ENCODE results near the gene SLC5A11. TPM values are rescaled to one million over a fixed set of nuclear protein-coding genes. Genes with fewer than 3 reads are reported as not detected.
A peak's percentile ranks its signal among the peaks of the same experiment; 100 is the strongest.

The SLC5A11 gene
- total and polyA plus RNA-seq, 8 donors: 0.09 to 0.60 (median 0.14) TPM; not detected in 1

DNA sequence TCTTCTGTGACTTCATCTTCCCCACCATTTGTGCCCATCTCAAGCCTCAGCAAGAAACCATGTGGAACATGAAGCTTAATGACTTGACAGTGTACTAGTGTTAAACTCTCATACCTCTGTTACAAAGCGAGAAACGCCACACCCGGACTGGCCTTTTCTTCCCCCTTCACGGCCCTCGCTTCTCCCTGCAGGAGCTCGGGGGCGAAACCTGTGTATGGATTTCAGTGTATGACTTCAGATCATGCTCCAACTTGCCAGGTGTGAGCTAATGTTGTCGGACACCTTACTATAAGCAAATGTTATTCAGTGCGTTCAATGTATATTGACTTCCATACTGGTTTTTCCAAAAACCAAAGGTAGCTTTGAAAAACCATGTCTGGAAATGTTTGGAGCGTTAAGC, 20.1 kb upstream of the SLC5A11 start:
- Histone ChIP-seq H3K36me3 (peaks cover 10 to 79% of the 10 kb centered on the region in 2 donors), H3K27ac (no peak overlapping the region), H3K4me1 (no peaks in the 10 kb centered on the region), H3K4me3 (no peak overlapping the region), H3K27me3 (no peaks in the 10 kb centered on the region), H3K9me3 (no peaks in the 10 kb centered on the region)
- intact Hi-C loops (cut with DNase I): no loop called here
- TF ChIP-seq CTCF (IDR thresholded peaks at IDR 0.05): no peak
- DNase-seq: peak in 1 of 4 donors; percentile 30
- peak; percentile 60 for ATAC-seq

DNA sequence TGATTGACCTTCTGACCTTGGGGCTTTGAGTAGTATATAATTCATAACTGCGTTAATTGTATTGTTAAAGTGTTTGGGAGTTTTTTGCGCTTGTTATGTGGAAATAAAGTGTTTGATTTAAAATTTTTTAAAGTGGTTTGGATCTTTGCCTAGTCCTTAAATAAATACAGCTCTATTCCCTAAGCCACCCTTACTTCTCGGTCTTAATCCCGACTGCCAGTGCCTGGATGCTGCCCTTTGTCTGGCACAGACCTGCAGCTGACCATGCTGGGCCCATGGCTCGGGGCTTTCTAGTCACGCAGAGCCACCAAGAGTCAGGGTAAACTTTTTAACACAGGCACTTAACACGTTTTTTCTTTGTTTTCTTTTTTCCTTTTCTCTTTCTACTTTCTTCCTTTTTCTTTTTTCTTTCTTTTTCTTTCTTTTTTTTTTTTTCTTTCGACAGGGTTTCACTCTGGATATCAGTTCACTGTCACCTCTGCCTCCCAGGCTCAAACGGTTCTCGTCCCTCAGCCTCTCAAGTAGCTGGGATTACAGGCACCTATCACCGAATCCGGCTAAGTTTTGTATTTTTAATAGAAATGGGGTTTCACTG, 19.6 kb upstream of the SLC5A11 start:
- H3K27ac ChIP-seq: no peak overlapping the region
- ATAC-seq (peak; percentile 89), DNase-seq (peak in 1 of 4 donors; percentile 40)
- intact Hi-C loops (cut with DNase I): no loop called here
- no peaks in the 10 kb centered on the region for H3K9me3 ChIP-seq
- H3K27me3 ChIP-seq: no peaks in the 10 kb centered on the region
- no peaks in the 10 kb centered on the region for H3K4me1 ChIP-seq
- H3K4me3 ChIP-seq: no peak overlapping the region
- peaks cover 10 to 74% of the 10 kb centered on the region in 2 donors for H3K36me3 ChIP-seq
- TF ChIP-seq CTCF (IDR thresholded peaks at IDR 0.05): no peak

DNA sequence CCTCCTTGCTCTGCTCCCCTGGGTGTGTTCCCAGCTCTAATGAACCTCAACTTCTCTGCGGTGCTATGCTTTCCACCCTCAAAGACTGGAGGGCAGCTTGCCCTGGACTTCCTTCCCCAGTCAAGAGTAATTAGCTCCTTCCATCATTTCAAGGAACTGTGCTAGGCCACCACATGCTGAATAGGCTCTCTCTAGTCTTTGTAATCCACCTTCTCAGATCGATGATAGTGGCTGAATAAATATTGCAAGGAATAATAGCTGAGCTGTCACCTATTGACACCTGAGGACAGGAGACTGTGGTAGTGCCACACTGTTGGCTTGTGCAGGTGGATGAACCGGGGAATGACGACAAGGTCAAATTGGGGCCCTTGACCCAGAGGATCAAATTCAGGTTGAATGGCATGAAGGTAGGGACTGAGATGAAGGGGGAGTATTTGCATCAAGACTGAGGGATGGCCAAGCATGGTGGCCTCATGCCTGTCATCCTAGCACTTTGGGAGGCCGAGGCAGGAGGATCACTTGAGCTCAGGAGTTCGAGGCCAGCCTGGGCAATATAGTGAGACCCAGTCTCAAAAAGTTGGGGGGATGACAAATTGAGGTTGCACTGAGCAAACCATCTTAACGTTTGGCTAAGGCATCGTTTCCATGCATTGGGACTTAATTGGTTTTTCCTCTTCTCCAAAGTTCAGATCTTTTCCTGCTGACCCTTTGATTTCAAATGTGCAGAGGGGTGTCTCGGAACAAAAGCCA, 18.8 kb upstream of the SLC5A11 start:
- H3K27me3 ChIP-seq: no peaks in the 10 kb centered on the region
- no peak for TF ChIP-seq CTCF (IDR thresholded peaks at IDR 0.05)
- no peak for ATAC-seq
- no peak overlapping the region for H3K27ac ChIP-seq
- H3K36me3 ChIP-seq: peaks cover 10 to 66% of the 10 kb centered on the region in 2 donors
- no peaks in the 10 kb centered on the region for H3K9me3 ChIP-seq
- no peaks in the 10 kb centered on the region for H3K4me1 ChIP-seq
- H3K4me3 ChIP-seq: no peak overlapping the region
- no peak for DNase-seq
- intact Hi-C loops (cut with DNase I): no loop called here

- Histone ChIP-seq H3K4me3 (no peak overlapping the region), H3K9me3 (no peaks in the 10 kb centered on the region), H3K27ac (no peak overlapping the region), H3K4me1 (no peaks in the 10 kb centered on the region), H3K27me3 (no peaks in the 10 kb centered on the region), H3K36me3 (peaks cover 0 to 44% of the 10 kb centered on the region in 2 donors)
- intact Hi-C loops (cut with DNase I): no loop called here
- TF ChIP-seq CTCF (IDR thresholded peaks at IDR 0.05): no peak
- DNase-seq: no peak
- no peak for ATAC-seq
Observed at GRCh38 chr16:24829153-24829552, 16.6 kb upstream of the SLC5A11 start.

- ATAC-seq: no peak
- TF ChIP-seq CTCF (IDR thresholded peaks at IDR 0.05): no peak
- DNase-seq: no peak
- H3K4me1 ChIP-seq: peaks cover 0 to under 1% of the 10 kb centered on the region in 2 donors
- H3K4me3 ChIP-seq: no peak overlapping the region
- intact Hi-C loops (cut with DNase I): no loop called here
- H3K36me3 ChIP-seq: peaks cover 0 to 6% of the 10 kb centered on the region in 2 donors
- H3K27me3 ChIP-seq: no peaks in the 10 kb centered on the region
- H3K27ac ChIP-seq: no peak overlapping the region
- no peaks in the 10 kb centered on the region for H3K9me3 ChIP-seq
Observed at GRCh38 chr16:24833352-24833751, 12.4 kb upstream of the SLC5A11 start.

Measured in left lung (tissue), 10 donors.